T-cell (primary cell): Measurements from ENCODE around the gene FRMD3. TPM values are rescaled to one million over a fixed set of nuclear protein-coding genes. Genes with fewer than 3 reads are reported as not detected.

Experiments used
- ATAC-seq, 4 experiments: fragments of 200-7000 bp in 3 of 4; fragments of 150-1000 bp in 1 of 4; cut with Tn5 transposase; replicated peaks in 1 of 4; 1 replicate in 3 of 4; 2 replicates in 1 of 4; pipeline ENCODE4 v1.10.0; 2021; ENCODE audit warnings: moderate library complexity in 3 of 4, mild to moderate bottlenecking in 2 of 4, moderate number of reproducible peaks in 1 of 4
- CTCF ChIA-PET, 2 donors: fragments of 300-600 bp; sonication (Branson Sonifier 250); formaldehyde crosslinking; loops; one replicate each; lab custom pipeline; 2022; ENCODE audit warnings: antibody characterized with exemption in 2 of 2; lab: Charles Lee
- POLR2A ChIA-PET, 2 donors: fragments of 300-600 bp; sonication (Branson Sonifier 250); formaldehyde crosslinking; loops; one replicate each; lab custom pipeline; 2022; ENCODE audit warnings: antibody characterized with exemption in 2 of 2; lab: Charles Lee
- DNase-seq, 35 experiments: peaks; one replicate each; pipeline versions ENCODE4 v3.0.0 to v3.0.0-alpha.2; 2013 to 2023
- H3K27ac ChIP-seq: one replicate; pipeline ENCODE4 v1.5.1; 2013; ENCODE audit warnings: low read length
- H3K27me3 ChIP-seq, 2 experiments: replicated peaks in 1 of 2; 1 replicate in 1 of 2; 2 replicates in 1 of 2; pipeline versions ENCODE4 v1.6.1 to v1.7.0; 2013; ENCODE audit warnings: low read length in 1 of 2, mixed read lengths in 1 of 2; ENCODE audit not compliant: control insufficient read depth in 2 of 2, insufficient read depth in 2 of 2; ENCODE audit errors: extremely low read depth in 1 of 2
- H3K36me3 ChIP-seq, 2 donors: 1 replicate in 1 of 2; 2 replicates in 1 of 2; pipeline versions ENCODE4 v1.6.1 to v1.7.0; 2013; ENCODE audit warnings: low read length in 1 of 2; ENCODE audit not compliant: control insufficient read depth in 2 of 2, insufficient read depth in 1 of 2; ENCODE audit errors: extremely low read depth in 1 of 2
- H3K4me1 ChIP-seq, 2 experiments: 1 replicate in 1 of 2; 2 replicates in 1 of 2; pipeline versions ENCODE4 v1.6.1 to v1.7.0; 2013; ENCODE audit warnings: low read length in 2 of 2, mixed read lengths in 1 of 2; ENCODE audit not compliant: insufficient read depth in 2 of 2, control insufficient read depth in 1 of 2; ENCODE audit errors: extremely low read depth in 1 of 2
- H3K4me3 ChIP-seq, 2 donors: 1 replicate in 1 of 2; 2 replicates in 1 of 2; pipeline versions ENCODE4 v1.5.1 to v1.7.0; 2013; ENCODE audit warnings: mild to moderate bottlenecking in 2 of 2, low read length in 1 of 2, moderate library complexity in 1 of 2; ENCODE audit not compliant: control insufficient read depth in 1 of 2; ENCODE audit errors: extremely low read depth in 1 of 2
- H3K9me3 ChIP-seq: 2 replicates; pipeline ENCODE4 v1.7.0; 2013
- H3K27ac Mint-ChIP-seq, 2 donors: one replicate each; pipeline ENCODE4 v1.8.0; 2020 to 2021; ENCODE audit warnings: mild to moderate bottlenecking in 2 of 2, mixed read lengths in 2 of 2
- H3K27me3 Mint-ChIP-seq, 2 donors: one replicate each; pipeline ENCODE4 v1.8.0; 2021 to 2022; ENCODE audit warnings: mixed read lengths in 2 of 2
- H3K36me3 Mint-ChIP-seq: one replicate; pipeline ENCODE4 v1.8.0; 2021; ENCODE audit warnings: mixed read lengths
- H3K4me1 Mint-ChIP-seq, 3 donors: one replicate each; pipeline ENCODE4 v1.8.0; 2020 to 2022; ENCODE audit warnings: mixed read lengths in 3 of 3, mild to moderate bottlenecking in 1 of 3
- H3K4me3 Mint-ChIP-seq, 3 donors: one replicate each; pipeline ENCODE4 v1.8.0; 2020 to 2022; ENCODE audit warnings: mild to moderate bottlenecking in 3 of 3, mixed read lengths in 3 of 3, moderate library complexity in 3 of 3
- H3K9me3 Mint-ChIP-seq, 3 donors: one replicate each; pipeline ENCODE4 v1.8.0; 2020 to 2022; ENCODE audit warnings: mixed read lengths in 3 of 3
- WGBS: methylation state at CpG from one replicate; pipeline ENCODE4 v1.1.5; 2013; ENCODE audit warnings: missing lambda C conversion rate; ENCODE audit not compliant: insufficient coverage; 5-methylcytosine and 5-hydroxymethylcytosine counted together
- total RNA-seq, 35 experiments: library from RNA in 6 of 35; stranded (reverse) in 6 of 35; fragments of 120-200 nt in 1 of 35; gene quantifications; one replicate each; pipeline versions ENCODE4 v1.2.1 to v1.2.4 and lab custom pipeline; 2013 to 2026

The FRMD3 gene
- total RNA-seq, 5 donors from 2014 or later (not counting 1 experiment from before 2014, with no cell fraction given): 0.35 to 1.2 (median 0.55) TPM

- ChIA-PET POLR2A (no interaction called here), CTCF (no interaction called here)
- Histone ChIP-seq H3K27ac (no peak overlapping the region), H3K27me3 (no peaks in the 10 kb centered on the region), H3K4me3 (no peak overlapping the region), H3K4me1 (no peaks in the 10 kb centered on the region), H3K36me3 (no peaks in the 10 kb centered on the region), H3K9me3 (no peaks in the 10 kb centered on the region)
- DNase-seq (no peak), ATAC-seq (no peak)
- Mint-ChIP-seq H3K27ac (no peak overlapping the region), H3K9me3 (no peaks in the 10 kb centered on the region), H3K4me3 (no peak overlapping the region), H3K4me1 (no peaks in the 10 kb centered on the region), H3K36me3 (peaks cover 6% of the 10 kb centered on the region), H3K27me3 (no peaks in the 10 kb centered on the region)
Observed at GRCh38 chr9:83454076-83454475, 84.1 kb downstream of the FRMD3 start.

GRCh38 chr9:83451308-83451707, 86.9 kb downstream of the FRMD3 start:
- Histone ChIP-seq H3K9me3 (no peaks in the 10 kb centered on the region), H3K27me3 (no peaks in the 10 kb centered on the region), H3K4me3 (no peak overlapping the region), H3K36me3 (no peaks in the 10 kb centered on the region), H3K27ac (no peak overlapping the region), H3K4me1 (no peaks in the 10 kb centered on the region)
- ATAC-seq: no peak
- Mint-ChIP-seq H3K27me3 (no peaks in the 10 kb centered on the region), H3K9me3 (no peaks in the 10 kb centered on the region), H3K27ac (no peak overlapping the region), H3K4me3 (no peak overlapping the region), H3K36me3 (peaks cover 3% of the 10 kb centered on the region), H3K4me1 (no peaks in the 10 kb centered on the region)
- POLR2A ChIA-PET: no interaction called here
- CTCF ChIA-PET: no interaction called here
- no peak for DNase-seq
- 77% methylated on average over 2 of the region's 4 CpGs for WGBS

GRCh38 chr9:83449983-83450382, 88.2 kb downstream of the FRMD3 start:
- Mint-ChIP-seq H3K27ac (no peak overlapping the region), H3K9me3 (no peaks in the 10 kb centered on the region), H3K27me3 (no peaks in the 10 kb centered on the region), H3K4me3 (no peak overlapping the region), H3K36me3 (no peaks in the 10 kb centered on the region), H3K4me1 (no peaks in the 10 kb centered on the region)
- Histone ChIP-seq H3K27ac (no peak overlapping the region), H3K4me3 (no peak overlapping the region), H3K9me3 (no peaks in the 10 kb centered on the region), H3K27me3 (no peaks in the 10 kb centered on the region), H3K4me1 (no peaks in the 10 kb centered on the region), H3K36me3 (no peaks in the 10 kb centered on the region)
- no peak for DNase-seq
- CTCF ChIA-PET: no interaction called here
- POLR2A ChIA-PET: no interaction called here
- ATAC-seq: no peak
- WGBS: no CpG with 5 or more reads among the region's 6 CpGs

GRCh38 chr9:83449166-83449565, 89.0 kb downstream of the FRMD3 start:
- Histone ChIP-seq H3K27me3 (no peaks in the 10 kb centered on the region), H3K4me1 (no peaks in the 10 kb centered on the region), H3K27ac (no peak overlapping the region), H3K9me3 (no peaks in the 10 kb centered on the region), H3K36me3 (no peaks in the 10 kb centered on the region), H3K4me3 (no peak overlapping the region)
- ATAC-seq (no peak), DNase-seq (no peak)
- no peak overlapping the region for H3K27ac Mint-ChIP-seq
- H3K36me3 Mint-ChIP-seq: no peaks in the 10 kb centered on the region
- ChIA-PET CTCF (interaction anchor here in 1 of 2 donors (0.5 kb wide), 1 partner anchor 147 kb away, joined by 3 read pairs; no protein-coding TSS in a partner anchor), POLR2A (no interaction called here)
- H3K9me3 Mint-ChIP-seq: no peaks in the 10 kb centered on the region
- no peak overlapping the region for H3K4me3 Mint-ChIP-seq
- no peaks in the 10 kb centered on the region for H3K4me1 Mint-ChIP-seq
- 86% methylated on average over 2 of the region's 5 CpGs for WGBS
- H3K27me3 Mint-ChIP-seq: no peaks in the 10 kb centered on the region

GRCh38 chr9:83448626-83449025, 89.6 kb downstream of the FRMD3 start:
- ATAC-seq (no peak), DNase-seq (no peak)
- Mint-ChIP-seq H3K9me3 (no peaks in the 10 kb centered on the region), H3K27ac (no peak overlapping the region), H3K36me3 (no peaks in the 10 kb centered on the region), H3K4me3 (no peak overlapping the region), H3K27me3 (no peaks in the 10 kb centered on the region), H3K4me1 (no peaks in the 10 kb centered on the region)
- 93% methylated on average over 4 of the region's 5 CpGs for WGBS
- Histone ChIP-seq H3K4me3 (no peak overlapping the region), H3K9me3 (no peaks in the 10 kb centered on the region), H3K27me3 (no peaks in the 10 kb centered on the region), H3K36me3 (no peaks in the 10 kb centered on the region), H3K4me1 (no peaks in the 10 kb centered on the region), H3K27ac (no peak overlapping the region)
- ChIA-PET POLR2A (no interaction called here), CTCF (interaction anchor here in 1 of 2 donors (0.5 to 0.7 kb wide), 2 partner anchors 17 to 148 kb away, joined by 3 read pairs; no protein-coding TSS in a partner anchor)

GRCh38 chr9:83447351-83447750, 90.8 kb downstream of the FRMD3 start:
- Histone ChIP-seq H3K27ac (no peak overlapping the region), H3K27me3 (no peaks in the 10 kb centered on the region), H3K9me3 (no peaks in the 10 kb centered on the region), H3K36me3 (no peaks in the 10 kb centered on the region), H3K4me3 (no peak overlapping the region), H3K4me1 (no peaks in the 10 kb centered on the region)
- WGBS: 93% methylated on average over 6 of the region's 8 CpGs
- no peak for ATAC-seq
- Mint-ChIP-seq H3K9me3 (no peaks in the 10 kb centered on the region), H3K27ac (no peak overlapping the region), H3K27me3 (no peaks in the 10 kb centered on the region), H3K36me3 (no peaks in the 10 kb centered on the region), H3K4me3 (no peak overlapping the region), H3K4me1 (no peaks in the 10 kb centered on the region)
- POLR2A ChIA-PET: no interaction called here
- CTCF ChIA-PET: no interaction called here
- no peak for DNase-seq

- Histone ChIP-seq H3K9me3 (no peaks in the 10 kb centered on the region), H3K36me3 (no peaks in the 10 kb centered on the region), H3K4me3 (no peak overlapping the region), H3K4me1 (no peaks in the 10 kb centered on the region), H3K27me3 (no peaks in the 10 kb centered on the region), H3K27ac (no peak overlapping the region)
- Mint-ChIP-seq H3K4me1 (no peaks in the 10 kb centered on the region), H3K27me3 (no peaks in the 10 kb centered on the region), H3K9me3 (no peaks in the 10 kb centered on the region), H3K4me3 (no peak overlapping the region), H3K36me3 (no peaks in the 10 kb centered on the region), H3K27ac (no peak overlapping the region)
- 100% methylated on average over 2 of the region's 6 CpGs for WGBS
- ChIA-PET CTCF (interaction anchor here in 1 of 2 donors (0.5 kb wide), 1 partner anchor 1848 kb away, joined by 4 read pairs; no protein-coding TSS in a partner anchor), POLR2A (no interaction called here)
- ATAC-seq (no peak), DNase-seq (no peak)
Observed at GRCh38 chr9:83445703-83446265, 92.4 kb downstream of the FRMD3 start.
